Measurements from ENCODE around the gene THAP9.

Gene THAP9

GRCh38 chr4:82866706-82867385 is 33.7 kb upstream of the THAP9 start:
- no peaks in the 10 kb centered on the region for H3K27me3 ChIP-seq
- no peak overlapping the region for H3K4me3 ChIP-seq
- no peaks in the 10 kb centered on the region for H4K20me1 ChIP-seq
- no peak for TF ChIP-seq Cebpa-rat (IDR thresholded peaks at IDR 0.05)
- H3K9me3 ChIP-seq: no peaks in the 10 kb centered on the region
- no peak overlapping the region for H3K9ac ChIP-seq
- peaks cover 8% of the 10 kb centered on the region; the same call in 1 of the 2 replicates for H3K4me1 ChIP-seq
- H3K36me3 ChIP-seq: peaks cover 96% of the 10 kb centered on the region
- H3K27ac ChIP-seq: no peak overlapping the region
- H3K4me2 ChIP-seq: no peak overlapping the region

GRCh38 chr4:82868572-82868971 is 32.0 kb upstream of the THAP9 start:
- Histone ChIP-seq H3K27ac (no peak overlapping the region), H3K9me3 (no peaks in the 10 kb centered on the region), H3K36me3 (peaks cover 95% of the 10 kb centered on the region), H3K9ac (no peak overlapping the region), H3K4me1 (peaks cover 8% of the 10 kb centered on the region; the same call in 1 of the 2 replicates), H3K4me2 (no peak overlapping the region), H3K4me3 (no peak overlapping the region), H3K27me3 (no peaks in the 10 kb centered on the region), H4K20me1 (no peaks in the 10 kb centered on the region)
- TF ChIP-seq Cebpa-rat (IDR thresholded peaks at IDR 0.05): no peak

DNA sequence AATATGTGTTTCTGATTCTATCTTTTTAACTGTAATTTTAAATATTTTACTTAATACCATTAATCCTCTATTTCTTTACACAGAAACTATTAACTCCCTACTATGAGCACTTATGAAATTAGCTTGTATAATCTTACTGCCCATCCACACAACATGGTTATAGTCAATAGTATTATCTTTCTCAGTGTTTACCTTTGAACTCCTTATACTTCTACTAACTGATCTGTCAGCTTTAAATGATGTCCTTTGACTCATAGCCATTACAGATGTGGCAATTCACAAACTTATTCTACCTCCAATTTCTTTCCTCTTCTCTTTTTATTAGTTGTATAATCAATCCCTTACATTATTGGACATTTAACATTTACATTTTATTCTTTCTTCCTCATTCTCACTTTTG is 15.1 kb upstream of the THAP9 start:
- Histone ChIP-seq H3K4me1 (peaks cover 16% of the 10 kb centered on the region), H3K27ac (no peak overlapping the region), H3K4me3 (no peak overlapping the region), H3K36me3 (peaks cover 30% of the 10 kb centered on the region), H3K9ac (no peak overlapping the region), H3K9me3 (no peaks in the 10 kb centered on the region), H4K20me1 (peaks cover 98% of the 10 kb centered on the region), H3K27me3 (no peaks in the 10 kb centered on the region), H3K4me2 (no peak overlapping the region)
- no peak for TF ChIP-seq Cebpa-rat (IDR thresholded peaks at IDR 0.05)

DNA sequence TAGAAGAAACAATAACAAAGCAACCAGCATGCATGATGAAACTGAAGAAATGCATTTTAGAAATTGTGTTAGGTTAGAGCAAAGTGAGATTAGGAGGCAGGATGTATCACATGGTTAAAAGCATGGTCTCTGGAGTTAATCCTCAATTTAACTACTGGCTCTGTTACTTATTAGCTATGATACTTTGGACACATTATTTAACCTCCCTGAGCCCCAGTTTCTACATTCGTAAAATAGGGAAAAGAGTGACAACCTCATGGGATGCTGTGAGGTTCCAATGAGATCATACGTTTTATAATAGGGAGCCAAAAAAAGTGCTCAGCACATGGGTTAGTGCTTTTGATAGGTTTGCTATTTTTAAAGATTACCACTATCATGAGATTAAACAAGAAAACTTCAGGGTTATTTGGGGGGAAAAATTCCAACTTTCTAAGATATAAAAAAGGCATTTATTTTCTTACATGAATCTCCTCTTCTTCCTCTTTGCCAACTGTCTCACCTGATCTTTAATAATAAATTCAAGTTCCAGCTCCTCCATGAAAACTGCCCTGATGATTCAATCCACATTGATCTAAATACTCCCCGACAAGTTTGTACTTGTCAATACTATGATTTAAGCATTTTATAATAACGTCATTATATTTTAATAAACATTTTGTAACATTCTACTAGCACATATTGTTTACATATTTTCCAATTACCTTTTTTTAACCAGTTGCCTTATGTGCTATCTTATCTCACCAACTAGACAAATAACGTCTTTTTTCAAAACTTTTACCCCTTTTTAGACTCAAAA is 14.2 kb upstream of the THAP9 start:
- H3K9me3 ChIP-seq: no peaks in the 10 kb centered on the region
- no peak for TF ChIP-seq Cebpa-rat (IDR thresholded peaks at IDR 0.05)
- H3K36me3 ChIP-seq: peaks cover 21% of the 10 kb centered on the region
- H3K4me1 ChIP-seq: peaks cover 16% of the 10 kb centered on the region
- H3K27me3 ChIP-seq: no peaks in the 10 kb centered on the region
- no peak overlapping the region for H3K27ac ChIP-seq
- peaks cover 89% of the 10 kb centered on the region for H4K20me1 ChIP-seq
- H3K9ac ChIP-seq: no peak overlapping the region
- no peak overlapping the region for H3K4me2 ChIP-seq
- no peak overlapping the region for H3K4me3 ChIP-seq

DNA sequence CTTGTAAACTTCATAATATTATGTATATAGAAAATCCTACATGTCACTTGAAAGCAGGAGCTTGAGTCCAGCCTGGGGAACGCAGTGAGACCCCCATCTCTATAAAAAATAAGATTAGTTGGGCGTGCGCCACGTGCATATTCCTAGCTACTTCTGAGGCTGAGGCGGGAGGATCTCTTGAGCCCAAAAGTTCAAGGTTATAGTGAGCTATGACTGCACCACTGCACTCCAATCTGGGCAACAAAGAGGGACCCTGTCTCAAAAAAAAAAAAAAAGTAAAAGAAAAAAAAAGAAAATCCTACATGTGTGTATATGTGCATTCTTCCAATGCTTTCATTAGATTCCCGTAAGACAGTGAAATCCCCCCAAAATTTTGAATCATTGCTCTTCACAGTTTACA is 11.2 kb upstream of the THAP9 start:
- TF ChIP-seq Cebpa-rat (IDR thresholded peaks at IDR 0.05): no peak
- peak overlapping the region; percentile 84 for H3K4me3 ChIP-seq
- H4K20me1 ChIP-seq: peaks cover 66% of the 10 kb centered on the region
- peaks cover 35% of the 10 kb centered on the region for H3K4me1 ChIP-seq
- H3K9ac ChIP-seq: peak overlapping the region; percentile 95; the same call in 1 of the 2 replicates
- H3K36me3 ChIP-seq: peaks cover 11% of the 10 kb centered on the region
- no peaks in the 10 kb centered on the region for H3K27me3 ChIP-seq
- peak overlapping the region; percentile 83 for H3K4me2 ChIP-seq
- H3K27ac ChIP-seq: peak overlapping the region; percentile 94; the same call in 1 of the 2 replicates
- H3K9me3 ChIP-seq: no peaks in the 10 kb centered on the region

DNA sequence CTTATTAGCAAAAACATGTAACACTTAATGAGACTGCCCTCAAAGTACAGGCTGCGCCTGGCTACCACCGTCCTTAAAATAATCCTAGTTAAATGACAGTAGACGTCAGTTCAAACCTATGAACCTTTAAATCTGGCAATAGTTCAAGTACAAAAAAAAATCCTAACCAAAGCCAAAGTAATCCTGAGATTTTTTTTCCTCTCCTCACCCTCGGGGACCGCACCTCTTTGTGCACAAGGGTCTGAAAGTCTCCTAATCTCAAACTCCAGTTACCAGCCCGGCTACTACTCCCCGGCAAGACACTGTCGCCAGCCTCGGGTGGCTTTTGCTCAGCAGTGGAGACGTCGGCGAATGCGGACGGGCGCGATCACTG is 10.0 kb upstream of the THAP9 start:
- Histone ChIP-seq H3K36me3 (peaks cover 23% of the 10 kb centered on the region), H3K27ac (peak overlapping the region; percentile 94), H3K4me2 (peak overlapping the region; percentile 83), H3K4me3 (peak overlapping the region; percentile 84), H3K9me3 (no peaks in the 10 kb centered on the region), H3K27me3 (no peaks in the 10 kb centered on the region), H4K20me1 (peaks cover 54% of the 10 kb centered on the region), H3K9ac (peak overlapping the region; percentile 95), H3K4me1 (peaks cover 35% of the 10 kb centered on the region)
- TF ChIP-seq Cebpa-rat (IDR thresholded peaks at IDR 0.05): no peak

GRCh38 chr4:82890901-82891706 is 9.4 kb upstream of the THAP9 start, which contains the start of gene SEC31A:
Gene SEC31A (minus strand): TSS chr4:82891153. CDS start chr4:82881936, 9,217 bp downstream.
- Histone ChIP-seq H4K20me1 (peaks cover 51% of the 10 kb centered on the region), H3K4me3 (peak within 1 kb of the TSS; percentile 84), H3K27ac (peak within 1 kb of the TSS; percentile 94), H3K4me2 (peak within 1 kb of the TSS; percentile 88), H3K27me3 (no peaks in the 10 kb centered on the region), H3K36me3 (peaks cover 28% of the 10 kb centered on the region), H3K9me3 (no peaks in the 10 kb centered on the region), H3K4me1 (peaks cover 35% of the 10 kb centered on the region), H3K9ac (peak within 1 kb of the TSS; percentile 95)
- TF ChIP-seq Cebpa-rat (IDR thresholded peaks at IDR 0.05): no peak

DNA sequence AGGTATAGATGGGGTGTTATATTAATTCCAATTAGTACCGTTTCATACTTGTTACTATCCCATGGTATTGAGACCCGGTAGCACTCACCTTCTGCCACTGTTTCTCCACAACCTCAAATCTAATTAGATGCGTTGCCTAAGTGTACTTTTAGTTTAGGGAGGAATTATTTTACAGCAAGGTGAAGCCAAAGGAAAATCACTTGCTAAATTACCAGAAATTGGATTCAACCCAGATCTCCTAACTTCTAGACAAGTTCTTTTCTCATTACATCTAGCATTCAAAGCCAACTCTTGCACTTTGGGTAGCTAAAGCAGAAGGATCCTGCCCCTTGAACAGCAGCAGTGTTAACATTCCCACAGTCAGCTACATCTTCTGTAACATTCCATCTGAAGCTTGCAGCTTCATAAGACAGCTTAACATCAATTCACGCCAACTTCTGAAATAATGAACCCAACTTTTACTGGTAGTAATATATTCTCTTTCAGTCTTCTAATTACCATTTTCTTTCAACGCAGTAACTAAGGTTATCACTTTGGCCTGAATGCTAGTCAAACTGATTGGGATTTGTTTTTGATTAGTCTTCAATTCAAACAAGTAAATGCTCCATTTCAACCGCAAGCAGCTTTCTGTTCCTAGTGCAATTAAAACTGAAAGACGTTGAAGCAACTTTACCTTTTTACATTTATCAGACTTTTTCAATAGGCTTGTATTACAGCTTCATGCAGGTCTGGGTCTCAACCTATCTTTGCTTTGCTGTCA is 8.6 kb upstream of the THAP9 start:
- peaks cover 37% of the 10 kb centered on the region for H3K4me1 ChIP-seq
- H3K36me3 ChIP-seq: peaks cover 36% of the 10 kb centered on the region
- peak overlapping the region; percentile 84 for H3K4me3 ChIP-seq
- peak overlapping the region; percentile 95 for H3K9ac ChIP-seq
- H3K27me3 ChIP-seq: no peaks in the 10 kb centered on the region
- H3K9me3 ChIP-seq: no peaks in the 10 kb centered on the region
- H4K20me1 ChIP-seq: peaks cover 51% of the 10 kb centered on the region
- TF ChIP-seq Cebpa-rat (IDR thresholded peaks at IDR 0.05): no peak
- peak overlapping the region; percentile 94 for H3K27ac ChIP-seq
- peak overlapping the region; percentile 88 for H3K4me2 ChIP-seq

GRCh38 chr4:82892467-82892802 is 8.1 kb upstream of the THAP9 start:
- Histone ChIP-seq H3K27ac (no peak overlapping the region), H3K4me3 (no peak overlapping the region), H3K9ac (no peak overlapping the region), H3K27me3 (no peaks in the 10 kb centered on the region), H3K4me2 (peak overlapping the region; percentile 88; the same call in 1 of the 2 replicates), H3K36me3 (peaks cover 41% of the 10 kb centered on the region), H4K20me1 (peaks cover 51% of the 10 kb centered on the region), H3K4me1 (peaks cover 43% of the 10 kb centered on the region), H3K9me3 (no peaks in the 10 kb centered on the region)
- TF ChIP-seq Cebpa-rat (IDR thresholded peaks at IDR 0.05): no peak

All from BLaER1 (cell line).